G401 (cell line): ENCODE data around the gene SLC38A1. TPM values are rescaled to one million over a fixed set of nuclear protein-coding genes. Genes with fewer than 3 reads are reported as not detected.

Experiments used
- DNase-seq: peaks from one replicate; pipeline ENCODE4 v3.0.0-alpha.2; 2015; ENCODE audit warnings: low spot score
- in situ Hi-C: cut with HindIII; loops from 2 replicates; pipeline ENCODE4 v1.10.0; 2016; ENCODE audit warnings: low sequenced_read_pairs, mixed read lengths
- total RNA-seq: library from RNA; depleted of rRNA; stranded (reverse); fragments of >200 nt; shearing (Covaris generic); gene quantifications from 2 replicates; pipeline ENCODE4 v1.2.3, GENCODE V29; 2014

Gene SLC38A1
- total RNA-seq, 1 experiment from 2014 or later, result 61.6 TPM

DNA sequence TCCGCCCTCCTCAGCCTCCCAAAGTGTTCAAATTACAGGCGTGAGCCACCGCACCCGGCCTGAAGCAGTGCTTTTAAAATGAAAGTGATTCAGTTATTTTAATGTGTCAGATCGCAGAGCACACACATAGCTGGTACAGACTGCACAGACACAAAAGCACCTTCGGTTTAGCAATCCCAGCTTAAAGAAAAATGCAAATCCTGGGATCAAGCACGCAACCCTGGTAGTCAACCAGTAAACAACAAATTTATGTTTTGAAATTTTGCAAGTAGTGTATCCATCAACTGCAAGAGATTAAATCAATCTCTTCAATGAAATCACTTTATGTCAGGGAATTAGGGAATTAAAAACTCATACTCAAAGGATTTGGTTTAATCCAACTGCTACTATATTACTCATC is 28.4 kb downstream of the SLC38A1 start:
- in situ Hi-C loops, result no loop called here
- DNase-seq, result no peak

DNA sequence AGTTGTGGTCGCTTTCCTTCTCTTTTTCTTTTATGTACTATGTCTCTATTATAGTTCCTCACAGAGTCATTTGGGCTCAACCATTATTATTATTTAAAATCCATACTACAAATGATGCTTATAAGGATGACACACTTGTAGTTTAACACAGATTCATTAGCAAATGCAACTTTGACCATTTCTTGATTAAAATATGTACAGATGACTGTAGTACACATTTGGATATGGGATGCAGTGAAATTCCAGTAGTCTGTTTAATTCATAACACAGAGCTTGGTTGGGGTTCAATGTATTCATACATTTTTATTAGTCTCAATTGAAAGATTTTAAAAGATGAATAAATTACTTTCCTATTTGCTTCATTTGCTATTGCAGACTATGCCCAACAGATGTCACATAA is 30.0 kb downstream of the SLC38A1 start:
- DNase-seq, result no peak
- in situ Hi-C loops, result no loop called here

- in situ Hi-C loops, result no loop called here
- DNase-seq, result no peak
Measured at GRCh38 chr12:46237371-46238045, 31.3 kb downstream of the SLC38A1 start.

DNA sequence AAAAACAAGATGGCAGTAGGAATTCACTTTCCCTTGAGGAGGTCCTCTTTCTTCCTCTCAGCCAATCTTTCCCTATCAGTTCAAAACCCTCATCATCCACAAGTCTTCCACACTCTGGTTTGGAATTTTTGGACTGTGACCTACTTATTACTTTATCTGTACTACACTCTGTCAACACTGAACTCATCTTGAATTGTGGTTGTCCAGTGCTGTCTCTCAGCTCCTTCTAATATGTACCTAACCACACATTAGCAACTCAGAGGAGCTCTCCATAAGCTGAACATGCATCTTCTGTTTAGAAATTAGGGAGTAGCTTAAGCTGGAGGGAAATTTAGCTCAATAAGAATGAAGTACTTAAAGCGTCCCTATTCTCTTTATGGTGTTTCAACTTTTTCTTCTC is 34.8 kb downstream of the SLC38A1 start:
- in situ Hi-C loops, result no loop called here

GRCh38 chr12:46233423-46233822 is 35.4 kb downstream of the SLC38A1 start:
- in situ Hi-C loops, result no loop called here
- no peak for DNase-seq

More for the DNA sequence above, 34.8 kb downstream of the SLC38A1 start:
- no peak for DNase-seq

GRCh38 chr12:46230983-46231382 is 37.9 kb downstream of the SLC38A1 start:
- no peak for DNase-seq
- in situ Hi-C loops, result no loop called here

- no peak for DNase-seq
- in situ Hi-C loops, result no loop called here
Measured at GRCh38 chr12:46230306-46230705, 38.5 kb downstream of the SLC38A1 start.

GRCh38 chr12:46227616-46228015 is 41.2 kb downstream of the SLC38A1 start:
- in situ Hi-C loops, result no loop called here
- no peak for DNase-seq

- in situ Hi-C loops, result no loop called here
- peak; percentile 20 for DNase-seq
Measured at GRCh38 chr12:46224386-46224785, 44.5 kb downstream of the SLC38A1 start.

DNA sequence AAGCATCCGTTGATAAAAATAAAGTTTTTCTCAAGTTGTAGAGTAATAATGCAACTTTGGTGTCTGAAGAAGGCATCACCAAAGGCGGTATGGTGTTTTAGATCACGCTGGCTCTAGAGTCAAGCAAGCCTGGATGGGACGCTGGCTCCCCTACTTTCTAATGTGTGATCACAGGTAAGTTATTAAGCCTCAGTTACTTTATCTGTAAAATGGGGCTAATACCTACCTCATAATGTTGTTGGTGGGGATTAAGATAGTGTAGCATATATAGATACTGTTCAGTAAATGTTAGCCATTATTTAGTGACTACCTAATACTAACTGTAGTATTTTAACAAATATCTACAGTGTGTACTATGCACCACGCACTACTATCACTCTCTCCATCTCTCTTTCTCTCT is 45.8 kb downstream of the SLC38A1 start:
- DNase-seq, result no peak
- in situ Hi-C loops, result no loop called here

- no peak for DNase-seq
Measured at GRCh38 chr12:46222636-46223035, 46.2 kb downstream of the SLC38A1 start.

GRCh38 chr12:46221255-46222128 is 47.4 kb downstream of the SLC38A1 start:
- in situ Hi-C loops, result no loop called here
- no peak for DNase-seq

More at GRCh38 chr12:46222636-46223035, 46.2 kb downstream of the SLC38A1 start:
- in situ Hi-C loops, result no loop called here

DNA sequence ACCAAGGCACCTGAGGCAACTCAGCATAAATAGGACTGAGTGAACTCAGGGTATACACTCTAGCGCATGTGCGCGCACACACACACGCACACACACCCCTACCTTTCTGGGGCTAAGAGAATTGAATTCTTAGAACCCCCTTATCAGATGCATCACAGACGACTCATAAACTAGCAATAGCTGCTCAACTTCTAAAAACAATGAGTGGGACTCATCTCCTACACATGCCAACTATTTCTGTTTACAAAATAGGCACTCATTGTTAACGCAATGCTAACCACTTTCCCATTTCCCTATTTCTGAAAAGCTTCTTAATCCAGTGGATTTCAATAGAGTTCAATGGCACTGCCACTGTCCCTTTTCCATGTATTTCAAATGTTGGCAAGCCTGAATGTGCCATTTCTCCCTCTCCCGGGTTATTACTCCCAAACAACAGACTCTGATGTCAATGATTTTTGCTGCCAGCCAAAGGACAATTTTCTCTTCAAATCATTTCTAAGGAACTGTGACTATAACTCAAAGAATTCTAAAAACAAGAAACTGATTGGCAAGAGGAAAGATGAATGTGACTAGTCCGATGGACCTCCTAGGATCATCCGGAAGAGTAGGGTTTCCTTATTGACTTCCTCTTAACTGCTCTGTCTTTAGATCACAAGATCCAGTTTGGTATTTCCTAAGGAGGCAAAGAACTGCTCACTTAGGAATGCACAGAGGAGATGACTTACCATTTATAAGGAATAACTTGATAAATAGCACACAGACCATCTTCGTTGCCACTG is 48.8 kb downstream of the SLC38A1 start:
- in situ Hi-C loops, result no loop called here
- DNase-seq, result peak; percentile 33

DNA sequence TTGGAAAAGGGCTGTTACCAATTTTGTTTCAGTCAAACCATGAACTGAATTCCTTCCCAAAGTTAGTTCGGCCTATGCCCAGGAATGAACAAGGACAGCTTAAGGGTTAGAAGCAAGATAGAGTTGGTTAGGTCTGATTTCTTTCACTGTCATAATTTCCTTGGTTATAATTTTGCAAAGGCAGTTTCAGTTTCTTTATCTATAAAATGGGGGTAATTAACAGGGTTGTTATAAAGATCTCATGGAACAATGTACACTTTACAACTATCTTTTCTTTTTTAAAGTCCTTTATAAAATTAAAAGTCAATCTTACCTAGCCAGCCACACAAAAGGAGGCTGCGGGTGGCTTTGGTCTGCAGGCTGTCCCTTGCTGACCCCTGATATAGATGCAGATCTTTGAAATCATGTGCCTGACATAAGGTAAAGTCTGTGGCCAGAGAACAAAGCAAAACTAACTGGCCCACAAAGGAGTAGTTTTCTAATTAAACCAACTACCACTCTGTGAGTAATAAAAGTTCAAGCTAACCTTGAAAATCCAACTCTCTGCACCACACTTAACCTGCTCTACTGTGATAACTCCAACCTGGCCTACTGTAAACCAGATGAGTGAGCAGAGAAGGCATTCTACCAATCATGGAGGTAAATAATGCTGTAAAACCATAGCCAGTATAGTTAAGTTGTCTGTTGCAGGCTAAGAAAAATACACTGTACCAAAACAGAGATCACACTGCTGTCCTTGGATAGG is 49.5 kb downstream of the SLC38A1 start:
- in situ Hi-C loops, result no loop called here
- no peak for DNase-seq

DNA sequence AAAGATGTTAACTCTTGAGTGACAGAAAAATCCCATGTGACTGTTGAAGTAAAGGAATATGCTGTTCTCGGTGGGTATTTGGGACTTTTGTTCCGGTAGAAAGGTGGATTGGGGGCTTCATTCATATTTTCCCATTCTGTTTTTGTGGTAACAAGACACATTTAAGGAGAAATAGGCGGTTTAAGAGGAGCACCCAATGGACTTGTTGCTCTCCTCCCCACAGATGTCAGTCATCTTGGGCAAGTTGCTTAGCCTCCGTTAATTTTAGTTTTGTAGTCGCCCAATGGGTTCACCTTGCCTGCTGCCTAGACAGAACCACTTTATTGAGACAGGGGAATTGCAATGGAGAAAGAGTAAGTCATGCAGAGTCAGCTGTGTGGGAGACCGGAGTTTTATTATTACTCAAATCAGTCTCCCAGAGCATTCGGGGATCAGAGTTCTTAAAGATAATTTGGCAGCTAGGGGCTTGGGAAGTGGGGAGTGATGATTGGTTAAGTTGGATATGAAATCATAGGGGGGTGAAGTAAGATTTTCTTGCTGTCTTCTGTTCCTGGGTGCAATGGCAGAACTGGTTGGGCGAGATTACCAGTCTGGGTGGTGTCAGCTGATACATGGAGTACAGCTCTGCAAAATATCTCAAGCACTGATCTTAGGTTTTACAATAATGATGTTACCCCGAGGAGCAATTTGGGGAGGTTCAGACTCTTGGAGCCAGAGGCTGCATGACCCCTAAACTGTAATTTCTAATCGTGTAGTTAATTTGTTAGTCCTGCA is 50.3 kb downstream of the SLC38A1 start:
- in situ Hi-C loops, result no loop called here
- DNase-seq, result no peak

GRCh38 chr12:46217541-46218321 is 51.1 kb downstream of the SLC38A1 start:
- no peak for DNase-seq
- in situ Hi-C loops, result no loop called here

DNA sequence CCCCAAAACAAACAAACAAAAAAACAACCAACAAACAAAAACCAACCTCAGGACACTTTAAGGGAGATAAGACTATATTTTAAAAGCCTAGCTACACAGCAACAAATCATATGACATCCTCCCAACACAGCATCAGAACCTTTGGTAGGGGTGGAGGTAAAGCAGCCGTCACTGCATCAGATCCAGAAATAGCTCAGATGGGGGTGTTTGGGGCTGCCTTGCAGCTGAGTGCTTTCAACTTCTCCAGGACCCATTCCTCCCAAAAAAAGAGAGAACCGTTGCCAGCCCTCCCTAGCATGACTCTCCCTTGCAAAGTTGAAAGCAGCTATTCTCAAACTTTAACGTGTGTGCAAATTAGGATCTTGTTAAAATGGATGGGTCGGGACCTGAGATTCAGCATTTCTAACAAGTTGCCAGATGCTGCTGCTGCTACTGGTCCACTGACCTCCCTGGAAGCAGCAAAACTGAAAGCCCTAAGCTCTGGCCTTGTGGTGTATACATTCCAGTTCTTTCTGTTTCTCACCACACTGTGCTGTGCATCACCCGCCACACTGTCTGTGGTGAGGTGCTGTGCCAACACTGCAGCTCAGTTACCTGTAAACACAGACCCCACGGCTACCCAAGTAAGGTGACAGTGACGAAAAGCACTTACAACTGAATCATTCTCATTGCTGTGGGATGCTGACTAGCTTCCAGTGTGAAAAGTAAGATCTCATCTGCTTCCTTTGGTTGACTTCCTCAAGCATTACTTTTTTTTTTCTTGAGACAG is 54.0 kb downstream of the SLC38A1 start:
- DNase-seq, result no peak
- in situ Hi-C loops, result no loop called here
